ENCODE results near the gene BOK. TPM values are rescaled to one million over a fixed set of nuclear protein-coding genes. Genes with fewer than 3 reads are reported as not detected.

Gene BOK
- total and polyA plus RNA-seq, 3 donors from 2014 or later: 20.2 to 62.7 (median 52.0) TPM

GRCh38 chr2:241620419-241620769 lies 61.8 kb downstream of the BOK start:
- H3K36me3 ChIP-seq (ENCODE audit: low read depth, missing control alignments): no peaks in the 10 kb centered on the region
- H3K4me1 ChIP-seq: peaks cover 8% of the 10 kb centered on the region
- intact Hi-C loops (cut with DNase I; ENCODE audit: low total_unique reads): no loop called here
- WGBS, 2 donors: 95% methylated on average over 6 of the region's 6 CpGs
- no peaks in the 10 kb centered on the region for H3K9me3 ChIP-seq
- no peaks in the 10 kb centered on the region for H3K27me3 ChIP-seq
- H3K27ac ChIP-seq: no peak overlapping the region
- DNase-seq: no peak
- H3K4me3 ChIP-seq: no peak overlapping the region
- TF ChIP-seq CTCF (IDR thresholded peaks at IDR 0.05): no peak
- TF ChIP-seq POLR2A (IDR thresholded peaks at IDR 0.05): no peak

Small RNA genes within 50 kb of the gene (small RNA-seq; reads per million reads assigned to genes)
- gene RNA5SP122: 0 to 0.09 reads per million in 2 donors

Other genes starting within 250 kb of the BOK start
- 100 to 1,000 TPM; 648 to 790 TPM for gene HDLBP, start 243.1 kb upstream of the BOK start, total RNA-seq
- gene HDLBP, start 243.1 kb upstream of the BOK start, polyA plus RNA-seq (ENCODE audit: insufficient read depth, low read depth, low replicate concordance): 600 TPM
- 100 to 1,000 TPM; 310 to 365 TPM for gene SEPTIN2, start 242.8 kb upstream of the BOK start, total RNA-seq
- gene SEPTIN2, start 242.8 kb upstream of the BOK start, polyA plus RNA-seq (ENCODE audit: insufficient read depth, low read depth, low replicate concordance): 334 TPM
- 100 to 1,000 TPM in 1 of 2 donors, 10 to 100 TPM in 1; 78.1 to 145 TPM for gene FARP2, start 202.5 kb upstream of the BOK start, total RNA-seq
- gene FARP2, start 202.5 kb upstream of the BOK start, polyA plus RNA-seq (ENCODE audit: insufficient read depth, low read depth, low replicate concordance): 69.8 TPM
- gene STK25, start 50.2 kb upstream of the BOK start, total RNA-seq: 100 to 1,000 TPM; 224 to 250 TPM
- 200 TPM for gene STK25, start 50.2 kb upstream of the BOK start, polyA plus RNA-seq (ENCODE audit: insufficient read depth, low read depth, low replicate concordance)
- 10 to 100 TPM; 61.3 to 73.5 TPM for gene THAP4, start 78.4 kb downstream of the BOK start, total RNA-seq
- gene THAP4, start 78.4 kb downstream of the BOK start, polyA plus RNA-seq (ENCODE audit: insufficient read depth, low read depth, low replicate concordance): 73.5 TPM
- gene ATG4B, start 78.9 kb downstream of the BOK start, total RNA-seq: 100 to 1,000 TPM; 149 to 159 TPM
- gene ATG4B, start 78.9 kb downstream of the BOK start, polyA plus RNA-seq (ENCODE audit: insufficient read depth, low read depth, low replicate concordance): 123 TPM
- gene DTYMK, start 128.1 kb downstream of the BOK start, total RNA-seq: 10 to 100 TPM; 27.4 to 30.0 TPM
- gene DTYMK, start 128.1 kb downstream of the BOK start, polyA plus RNA-seq (ENCODE audit: insufficient read depth, low read depth, low replicate concordance): 16.4 TPM
- 10 to 100 TPM; 44.5 to 56.9 TPM for gene ING5, start 143.3 kb downstream of the BOK start, total RNA-seq
- gene ING5, start 143.3 kb downstream of the BOK start, polyA plus RNA-seq (ENCODE audit: insufficient read depth, low read depth, low replicate concordance): 21.5 TPM
- gene D2HGDH, start 175.9 kb downstream of the BOK start, total RNA-seq: 10 to 100 TPM; 36.1 to 37.7 TPM
- gene D2HGDH, start 175.9 kb downstream of the BOK start, polyA plus RNA-seq (ENCODE audit: insufficient read depth, low read depth, low replicate concordance): 15.6 TPM
- 1 to 10 TPM; 2.8 to 4.3 TPM for gene GAL3ST2, start 218.1 kb downstream of the BOK start, total RNA-seq
- gene GAL3ST2, start 218.1 kb downstream of the BOK start, polyA plus RNA-seq (ENCODE audit: insufficient read depth, low read depth, low replicate concordance): 0.54 TPM